GM18499 (cell line): Measurements from ENCODE around the gene DTYMK.

Source experiments
- ATAC-seq: cut with Tn5 transposase; IDR thresholded peaks from one replicate; pipeline ENCODE4 v1.9.1; 2021; ENCODE audit warnings: moderate number of reproducible peaks; ENCODE audit not compliant: insufficient read depth, unreplicated experiment

Gene DTYMK

DNA sequence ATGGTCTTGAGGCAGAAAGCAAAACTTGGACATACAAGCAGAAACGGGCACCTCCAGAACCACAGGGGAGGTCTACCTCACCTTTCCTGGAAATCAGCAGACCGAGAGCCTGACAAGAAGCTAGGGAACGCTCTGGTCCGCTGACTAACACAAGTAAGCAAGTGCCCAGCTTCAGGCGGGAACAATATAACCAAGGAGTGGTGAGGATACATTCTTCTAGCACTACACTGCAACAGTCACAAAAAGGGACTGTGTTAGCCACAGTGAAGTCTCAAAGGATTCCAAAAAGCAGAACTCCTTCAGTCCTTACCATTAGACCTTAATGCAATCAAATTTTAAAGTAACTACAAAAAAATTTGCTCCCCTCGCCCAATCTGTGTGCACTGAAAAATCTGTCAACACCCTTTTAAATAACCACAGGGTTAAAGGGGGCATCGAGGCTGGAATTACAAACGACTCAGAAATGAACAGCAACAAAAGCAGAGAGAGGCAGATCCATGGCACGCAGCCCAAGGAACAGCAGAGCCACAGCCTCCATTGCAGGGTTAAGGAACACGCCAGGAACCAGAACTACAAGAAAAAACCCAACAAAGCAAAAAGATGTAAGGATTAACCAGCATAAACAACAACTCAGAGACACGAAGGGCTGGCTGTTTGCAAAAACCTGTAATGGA, 56.7 kb downstream of the DTYMK start:
- no peak for ATAC-seq

DNA sequence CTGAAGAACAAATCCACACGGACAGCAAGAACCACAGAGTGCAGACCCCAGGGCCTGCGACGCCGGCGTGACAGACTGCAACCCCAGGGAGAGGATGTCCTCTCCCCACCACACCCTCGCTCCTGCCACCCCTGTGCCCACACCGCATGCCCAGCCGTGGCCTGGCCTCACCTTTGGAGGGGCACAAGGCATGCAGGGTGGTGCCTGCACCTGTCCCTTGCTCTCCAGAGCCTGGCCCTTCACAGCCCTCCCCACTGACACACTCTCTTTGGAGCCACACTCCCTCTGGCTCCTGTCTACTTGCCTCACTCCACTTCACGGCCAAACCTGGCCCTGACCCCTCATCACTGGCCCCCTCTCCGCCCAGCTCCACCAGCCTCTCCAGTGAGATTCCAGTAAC, 58.9 kb downstream of the DTYMK start:
- no peak for ATAC-seq
